NCI-H446 treated with DMSO at 0.1 percent for 48 hours (cell line): ENCODE measurements around the gene ST8SIA1.

ENCODE experiments used
- DNase-seq: peaks from one replicate; lab custom pipeline; 2025; lab: John Stamatoyannopoulos, UW

Gene ST8SIA1

GRCh38 chr12:22283006-22283506 lies 51.5 kb downstream of the ST8SIA1 start:
- no peak for DNase-seq

DNA sequence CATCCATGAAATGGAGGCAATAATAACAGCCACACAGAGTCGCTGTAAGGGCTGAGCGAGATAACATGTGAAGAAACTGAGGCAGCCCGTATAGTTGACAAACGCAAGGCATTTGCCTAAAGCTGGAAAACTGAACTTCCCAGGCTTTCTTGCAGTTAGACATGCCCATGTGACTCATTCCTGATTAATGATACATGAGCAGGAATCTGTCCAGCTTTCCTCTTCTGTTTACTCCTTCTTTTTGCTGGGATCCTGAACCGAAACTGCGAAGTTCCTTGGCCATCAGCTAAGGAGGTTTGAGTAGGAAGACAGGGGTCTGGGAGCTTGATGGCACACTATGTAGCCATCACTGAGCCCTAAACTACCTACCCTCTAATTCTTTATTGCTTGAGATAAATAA lies 52.2 kb downstream of the ST8SIA1 start:
- peak; percentile 10 for DNase-seq

DNA sequence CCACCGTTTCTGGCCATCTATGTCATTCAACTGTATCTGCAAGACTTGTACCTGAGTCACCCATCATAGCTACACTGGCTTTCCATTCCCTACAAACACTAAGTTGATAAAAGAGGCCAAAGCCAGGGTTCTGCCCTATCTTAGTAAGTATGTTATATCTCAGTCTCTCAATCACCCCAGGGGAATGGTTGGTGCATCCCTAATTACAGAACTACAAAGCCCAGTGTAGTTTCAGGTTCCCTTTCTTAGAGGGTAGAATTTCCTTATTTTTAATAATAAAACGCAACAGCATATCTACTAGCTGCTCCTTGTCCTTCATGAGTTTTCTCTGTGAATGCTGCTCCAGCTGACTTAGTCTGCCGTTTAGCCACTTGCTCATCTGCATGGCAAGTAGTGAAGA lies 57.6 kb downstream of the ST8SIA1 start:
- DNase-seq, result no peak

GRCh38 chr12:22276313-22276712 lies 58.2 kb downstream of the ST8SIA1 start:
- DNase-seq, result no peak

- DNase-seq, result peak; percentile 43
These were observed 58.7 kb downstream of the ST8SIA1 start for GRCh38 chr12:22275843-22276242.

- DNase-seq, result no peak
These were observed 62.0 kb downstream of the ST8SIA1 start for GRCh38 chr12:22272335-22273151.

- no peak for DNase-seq
These were observed 63.5 kb downstream of the ST8SIA1 start for GRCh38 chr12:22271023-22271422.

GRCh38 chr12:22268973-22269372 lies 65.5 kb downstream of the ST8SIA1 start:
- DNase-seq, result no peak

DNA sequence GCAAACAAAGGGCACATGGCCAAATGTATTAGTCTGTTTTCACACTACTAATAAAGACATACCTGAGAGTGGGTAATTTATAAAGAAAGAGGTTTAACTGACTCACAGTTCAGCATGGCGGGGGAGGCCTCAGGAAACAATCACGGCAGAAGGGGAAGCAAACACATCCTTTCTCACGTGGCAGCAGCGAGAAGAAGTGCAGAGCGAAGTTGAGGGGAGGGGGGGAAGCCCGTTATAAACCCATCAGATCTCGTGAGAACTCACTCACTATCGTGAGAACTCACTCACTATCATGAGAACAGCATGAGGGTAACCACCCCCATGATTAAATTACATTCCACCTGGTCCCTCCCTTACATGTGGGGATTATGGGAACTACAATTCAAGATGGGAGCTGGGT lies 66.1 kb downstream of the ST8SIA1 start:
- no peak for DNase-seq

- no peak for DNase-seq
These were observed 68.4 kb downstream of the ST8SIA1 start for GRCh38 chr12:22266101-22266500.

DNA sequence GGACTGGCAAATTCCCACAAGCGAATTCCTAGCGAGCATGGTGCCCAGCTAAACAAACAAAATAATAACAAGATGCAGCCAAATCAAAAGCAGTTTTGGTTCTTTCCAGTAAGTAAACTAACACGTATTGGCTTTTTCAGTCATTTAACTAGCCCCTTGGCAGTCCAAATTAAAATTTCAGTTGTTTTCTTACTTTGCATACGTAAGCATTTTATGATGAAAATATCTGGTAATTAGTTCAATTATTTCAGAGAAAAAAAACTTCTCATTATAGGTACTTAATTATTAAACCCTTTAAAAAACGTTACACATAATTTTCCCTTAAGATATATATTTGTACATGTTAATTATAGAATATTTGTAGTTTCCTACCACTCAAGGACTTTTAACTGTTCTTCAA lies 70.1 kb downstream of the ST8SIA1 start:
- DNase-seq, result no peak

- no peak for DNase-seq
These were observed 72.2 kb downstream of the ST8SIA1 start for GRCh38 chr12:22262309-22262708.

- no peak for DNase-seq
These were observed 77.4 kb downstream of the ST8SIA1 start for GRCh38 chr12:22257100-22257499.

- no peak for DNase-seq
These were observed 77.9 kb downstream of the ST8SIA1 start for GRCh38 chr12:22256605-22257004.

GRCh38 chr12:22256041-22256441 lies 78.5 kb downstream of the ST8SIA1 start:
- DNase-seq, result no peak

DNA sequence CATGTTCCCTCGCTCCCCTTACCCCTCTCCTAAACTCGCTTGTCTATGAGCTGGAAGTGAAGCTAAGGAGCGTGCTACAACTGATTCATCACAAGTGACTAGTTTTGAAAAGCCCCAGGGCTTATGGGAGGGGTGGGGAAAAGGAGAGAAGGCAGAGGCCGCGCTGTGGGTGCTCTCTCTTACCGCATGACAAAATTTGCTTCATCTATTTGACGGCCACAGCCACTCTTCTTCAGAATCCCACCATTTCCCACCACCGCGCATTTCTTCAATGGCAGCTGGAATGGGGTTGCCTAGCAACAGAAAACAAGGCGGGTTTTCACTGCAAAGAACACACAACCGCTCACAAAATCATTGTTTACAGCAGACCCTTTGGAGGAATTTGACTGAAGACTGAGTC lies 79.4 kb downstream of the ST8SIA1 start:
- DNase-seq, result no peak

GRCh38 chr12:22254478-22254877 lies 80.0 kb downstream of the ST8SIA1 start:
- DNase-seq, result no peak

DNA sequence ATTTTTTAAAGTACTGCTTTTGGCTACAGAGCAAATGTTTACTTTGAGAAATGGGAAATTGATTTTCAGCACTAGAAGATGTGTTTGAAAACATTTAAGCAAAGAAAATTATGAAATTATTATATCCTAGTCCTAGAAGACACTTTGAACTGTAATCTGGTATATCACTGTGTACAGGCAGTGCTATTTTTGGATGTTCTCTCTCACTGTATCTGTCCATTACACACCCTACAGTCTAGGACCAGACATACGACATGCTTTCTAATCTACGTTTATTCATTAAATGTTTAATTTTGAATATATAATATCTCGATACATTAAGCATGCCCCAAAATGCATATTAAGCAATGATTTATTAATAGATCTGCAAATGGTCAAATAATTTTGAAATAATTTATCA lies 82.5 kb downstream of the ST8SIA1 start:
- DNase-seq, result no peak

- no peak for DNase-seq
These were observed 83.7 kb downstream of the ST8SIA1 start for GRCh38 chr12:22250762-22251161.

DNA sequence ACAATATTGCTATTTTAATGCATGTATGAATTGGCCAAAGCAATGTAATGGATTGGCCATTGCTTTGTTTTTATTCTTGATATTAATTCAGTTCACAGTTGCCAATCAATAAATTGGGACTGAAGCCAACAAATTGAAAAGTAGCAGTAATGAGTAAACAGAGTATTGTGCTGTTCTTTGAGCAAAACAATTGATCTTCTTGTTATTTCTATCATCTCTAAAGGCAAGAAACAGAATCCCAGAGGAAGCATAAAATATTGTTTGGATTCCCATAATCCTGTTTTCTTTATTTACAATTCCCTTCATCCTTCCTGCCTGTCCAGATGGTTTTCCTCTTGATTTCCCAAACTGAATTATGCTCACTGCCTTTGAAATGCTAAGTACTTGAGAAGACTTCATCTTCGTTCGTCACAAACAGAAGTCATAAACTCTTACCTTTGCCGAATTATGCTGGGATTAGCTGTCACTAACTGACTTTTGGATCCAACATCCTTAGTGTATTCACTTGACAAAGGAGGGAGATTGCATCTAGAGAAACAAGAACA lies 85.9 kb downstream of the ST8SIA1 start:
- peak; percentile 28 for DNase-seq

DNA sequence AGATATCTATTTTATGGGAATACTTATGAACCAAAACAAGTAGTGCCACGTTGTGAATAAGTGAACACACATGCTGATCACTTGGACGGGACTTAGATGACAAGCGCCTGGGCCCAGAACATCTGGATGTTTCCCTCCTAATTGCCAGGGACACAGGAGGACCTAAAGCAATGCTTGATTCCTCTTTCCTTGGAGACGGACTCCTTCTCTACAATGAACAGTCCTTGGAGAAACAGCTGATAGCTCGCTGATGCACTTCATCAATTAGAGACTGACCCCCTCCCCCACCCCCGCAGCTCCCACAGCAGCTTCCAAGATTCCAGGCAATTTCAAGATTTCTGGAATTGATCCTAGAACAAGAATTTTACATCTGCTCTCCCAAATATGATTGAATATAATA lies 86.4 kb downstream of the ST8SIA1 start:
- DNase-seq, result no peak

DNA sequence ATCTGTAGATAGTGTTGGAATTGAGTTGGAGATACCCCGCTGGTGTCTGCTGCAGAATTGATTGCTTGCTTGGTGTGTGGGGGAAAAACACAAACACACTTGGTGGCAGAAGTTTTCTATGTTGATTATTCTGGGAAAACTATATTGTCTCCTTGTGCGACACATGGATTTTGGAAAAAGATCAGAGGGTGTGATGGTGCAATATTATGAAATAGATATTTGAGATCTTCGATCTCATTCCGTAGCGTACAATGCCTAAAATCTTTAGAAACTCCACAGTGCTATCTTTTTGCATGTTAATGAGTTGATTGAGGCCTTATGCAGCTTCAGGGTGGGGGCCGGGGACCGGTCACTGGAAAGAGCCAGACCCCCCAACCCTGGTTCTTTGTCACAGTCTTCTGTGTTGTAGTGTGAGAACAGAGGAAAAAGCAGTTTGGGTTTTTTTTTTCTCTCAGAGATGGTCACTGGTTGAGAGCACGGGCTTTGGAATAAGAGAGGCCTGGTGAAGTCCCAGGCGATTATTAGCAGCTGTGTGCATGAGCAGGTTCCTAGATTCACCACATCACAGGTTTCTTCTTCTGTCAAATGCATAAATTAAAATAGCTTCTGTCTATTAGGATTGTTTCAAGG lies 88.2 kb downstream of the ST8SIA1 start:
- DNase-seq, result no peak

GRCh38 chr12:22242726-22243125 lies 91.8 kb downstream of the ST8SIA1 start:
- no peak for DNase-seq
